Endothelial cell of umbilical vein (primary cell): ENCODE results near the gene DCUN1D4. TPM values are rescaled to one million over a fixed set of nuclear protein-coding genes. Genes with fewer than 3 reads are reported as not detected.

Experiments
- BruUV-seq: library from RNA; stranded (reverse); fragments of 400-500 nt; replicated peaks from 2 replicates; lab custom pipeline; 2021; lab: Mats Ljungman, UMichigan
- CTCF ChIA-PET: fragments of 300-600, 350-600 bp; sonication (Branson Sonifier 250); formaldehyde crosslinking; loops from one replicate; lab custom pipeline; 2021; ENCODE audit warnings: antibody characterized with exemption, inconsistent platforms; lab: Charles Lee
- POLR2A ChIA-PET: fragments of 300-600, 350-600 bp; sonication (Branson Sonifier 250); formaldehyde crosslinking; loops from one replicate; lab custom pipeline; 2021; ENCODE audit warnings: antibody characterized with exemption, inconsistent platforms; lab: Charles Lee
- DNase-seq: peaks from one replicate; pipeline ENCODE4 v3.0.0-alpha.2; 2011; ENCODE audit warnings: low read depth, low spot score
- FAIRE-seq: peaks from 2 replicates; lab custom pipeline; 2011; peaks lifted over from hg19 to GRCh38; lab: Jason Lieb, UNC
- H2AFZ ChIP-seq: 2 replicates; pipeline ENCODE4 v1.6.0; 2012; ENCODE audit warnings: low read depth, low read length, control low read depth, inconsistent platforms
- H3K27ac ChIP-seq: 2 replicates; pipeline ENCODE4 v1.5.1; 2011; ENCODE audit warnings: low read depth, mild to moderate bottlenecking, control low read depth, low read length, moderate library complexity; ENCODE audit not compliant: insufficient read depth
- H3K27me3 ChIP-seq, 2 experiments: 2 replicates each; pipeline versions ENCODE4 v1.6.0 to v1.6.1; 2011; ENCODE audit warnings: low read length in 2 of 2, mixed read lengths in 1 of 2; ENCODE audit not compliant: control insufficient read depth in 2 of 2, insufficient read depth in 2 of 2
- H3K36me3 ChIP-seq, 2 experiments: 2 replicates in 1 of 2; 3 replicates in 1 of 2; pipeline ENCODE4 v1.5.1; 2011; ENCODE audit warnings: low read length in 2 of 2, mild to moderate bottlenecking in 1 of 2, moderate library complexity in 1 of 2; ENCODE audit not compliant: control insufficient read depth in 2 of 2, insufficient read depth in 2 of 2; ENCODE audit errors: extremely low read depth in 1 of 2
- H3K4me1 ChIP-seq: 3 replicates; pipeline ENCODE4 v1.5.1; 2011; ENCODE audit warnings: mild to moderate bottlenecking, low read length; ENCODE audit not compliant: control insufficient read depth, insufficient read depth; ENCODE audit errors: extremely low read depth
- H3K4me2 ChIP-seq: 2 replicates; pipeline ENCODE4 v1.6.1; 2011; ENCODE audit warnings: low read length, control low read depth, mixed read lengths; ENCODE audit not compliant: insufficient read depth
- H3K4me3 ChIP-seq, 3 experiments: fragments of 200-600 bp in 1 of 3; sonication (generic), shearing (Covaris generic) in 1 of 3; replicated peaks in 1 of 3; 2 replicates each; pipeline ENCODE4 v1.5.1; 2011 to 2016; ENCODE audit warnings: control low read depth in 3 of 3, low read length in 3 of 3, mild to moderate bottlenecking in 2 of 3, inconsistent platforms in 1 of 3, low read depth in 1 of 3, moderate library complexity in 1 of 3; ENCODE audit not compliant: insufficient read depth in 1 of 3
- H3K79me2 ChIP-seq: 2 replicates; pipeline ENCODE4 v1.6.0; 2012; ENCODE audit warnings: low read length, inconsistent platforms; ENCODE audit not compliant: control insufficient read depth, insufficient read depth
- H3K9ac ChIP-seq: replicated peaks from 2 replicates; pipeline ENCODE3; 2011; ENCODE audit warnings: low read length, control low read depth; ENCODE audit not compliant: insufficient read depth; ENCODE audit errors: extremely low read depth
- H3K9me1 ChIP-seq: replicated peaks from 3 replicates; pipeline ENCODE4 v1.6.0; 2011; ENCODE audit warnings: mild to moderate bottlenecking, low read length; ENCODE audit not compliant: control insufficient read depth, insufficient read depth; ENCODE audit errors: extremely low read depth
- H3K9me3 ChIP-seq: replicated peaks from 2 replicates; pipeline ENCODE4 v1.5.1; 2012; ENCODE audit warnings: low read length, inconsistent platforms; ENCODE audit not compliant: control insufficient read depth, insufficient read depth
- H4K20me1 ChIP-seq: replicated peaks from 2 replicates; pipeline ENCODE3; 2011; ENCODE audit warnings: mild to moderate bottlenecking, low read length; ENCODE audit not compliant: control insufficient read depth, insufficient read depth; ENCODE audit errors: extremely low read depth
- CTCF ChIP-seq, 2 donors: IDR thresholded peaks; 1 replicate in 1 of 2; 2 replicates in 1 of 2; pipeline ENCODE4 v1.5.1; 2011; ENCODE audit warnings: low read length in 2 of 2, mild to moderate bottlenecking in 2 of 2, moderate library complexity in 2 of 2, control low read depth in 1 of 2, inconsistent platforms in 1 of 2, low read depth in 1 of 2; ENCODE audit not compliant: insufficient read depth in 1 of 2; ENCODE audit errors: extremely low read depth in 1 of 2
- EZH2 ChIP-seq: IDR thresholded peaks from 2 replicates; pipeline ENCODE4 v1.6.1; 2012; ENCODE audit warnings: borderline replicate concordance, low read depth, mild to moderate bottlenecking, moderate library complexity, low read length, inconsistent platforms; ENCODE audit not compliant: severe bottlenecking
- FOS ChIP-seq: IDR thresholded peaks from 2 replicates; pipeline ENCODE4 v1.6.1; 2011; ENCODE audit warnings: mild to moderate bottlenecking, low read length, moderate library complexity, borderline replicate concordance; ENCODE audit not compliant: insufficient read depth
- GATA2 ChIP-seq: IDR thresholded peaks from 2 replicates; pipeline ENCODE4 v1.7.0; 2011; ENCODE audit warnings: low read depth, mild to moderate bottlenecking, moderate library complexity, mixed read lengths, low read length; ENCODE audit not compliant: insufficient read length, insufficient read depth
- JUN ChIP-seq: IDR thresholded peaks from 2 replicates; pipeline ENCODE4 v1.6.1; 2011; ENCODE audit warnings: borderline replicate concordance, low read depth; ENCODE audit not compliant: insufficient read length, insufficient read depth
- MAX ChIP-seq: IDR thresholded peaks from 2 replicates; pipeline ENCODE4 v1.6.1; 2011; ENCODE audit not compliant: insufficient read depth, insufficient read length
- MYC ChIP-seq: IDR thresholded peaks from one replicate; pipeline ENCODE4 v1.6.1; 2011; ENCODE audit warnings: mild to moderate bottlenecking, low read depth, low read length
- POLR2A ChIP-seq: IDR thresholded peaks from 2 replicates; pipeline ENCODE4 v1.6.1; 2012; ENCODE audit warnings: low read depth, mild to moderate bottlenecking, control low read depth, low read length
- POLR2AphosphoS5 ChIP-seq: IDR thresholded peaks from 2 replicates; pipeline ENCODE4 v1.6.1; 2012; ENCODE audit warnings: low read depth, mild to moderate bottlenecking, control low read depth, low read length, moderate library complexity; ENCODE audit not compliant: insufficient read depth
- dilution Hi-C: fragments of 300-500 bp; cut with MboI; formaldehyde crosslinking; loops from one replicate; pipeline ENCODE4 v1.15.0; 2019; ENCODE audit warnings: low sequenced_read_pairs; ENCODE audit not compliant: extremely low pct_ligation_motif_present
- intact Hi-C: fragments of 100-400 bp; cut with micrococcal nuclease; formaldehyde crosslinking; loops from one replicate; pipeline ENCODE4 v1.10.0; 2022
- polyA plus RNA-seq, 4 experiments: library from polyadenylated mRNA; depleted of rRNA in 3 of 4; stranded (reverse) in 3 of 4; unstranded in 1 of 4; fragments of >200 nt; gene quantifications; 2 replicates each; pipeline versions ENCODE4 v1.2.1 to v1.2.3, GENCODE V29; 2011 to 2012; ENCODE audit warnings: missing spikeins in 1 of 4
- total RNA-seq: library from RNA; stranded (reverse); gene quantifications from 2 replicates; pipeline ENCODE4 v1.2.3, GENCODE V29; 2021

The DCUN1D4 gene
- total and polyA plus RNA-seq, 2 donors (not counting 3 experiments of a cell fraction or from before 2014, with no cell fraction given), result 24.8 to 50.6 TPM

- TF ChIP-seq GATA2 (no peak), CTCF (IDR thresholded peaks at IDR 0.05; ENCODE audit: extremely low read depth in 1 of 2, insufficient read depth in 1 of 2, low read depth in 1 of 2, low read length in 2 of 2) (no peak), FOS (no peak), JUN (no peak), POLR2AphosphoS5 (no peak), POLR2A (no peak), MAX (no peak), MYC (no peak), EZH2 (no peak)
- no peak overlapping the region for H2AFZ ChIP-seq
- H3K27ac ChIP-seq, result no peak overlapping the region
- H3K4me2 ChIP-seq, result no peak overlapping the region
- no peak overlapping the region for H3K4me3 ChIP-seq
- H3K9me3 ChIP-seq, result no peaks in the 10 kb centered on the region
- peaks cover 7 to 9% of the 10 kb centered on the region in 2 experiments for H3K36me3 ChIP-seq
- H3K9ac ChIP-seq, result no peak overlapping the region
- H3K9me1 ChIP-seq, result no peaks in the 10 kb centered on the region
- H3K27me3 ChIP-seq, result no peaks in the 10 kb centered on the region
- H4K20me1 ChIP-seq, result no peaks in the 10 kb centered on the region
- H3K79me2 ChIP-seq, result no peaks in the 10 kb centered on the region
- ChIA-PET CTCF (no interaction called here), POLR2A (no interaction called here)
- no peak for FAIRE-seq
- no peak for DNase-seq
- H3K4me1 ChIP-seq, result no peaks in the 10 kb centered on the region
- intact Hi-C loops, result no loop called here
- dilution Hi-C loops, result no loop called here
- no TSS peak for BruUV-seq
These were observed 35.5 kb downstream of the DCUN1D4 start for GRCh38 chr4:51878431-51878830.
